HFFc6 (cell line): ENCODE data around the gene HOXA5. TPM values are rescaled to one million over a fixed set of nuclear protein-coding genes. Genes with fewer than 3 reads are reported as not detected.

Source experiments
- DNase-seq: peaks from one replicate; pipeline ENCODE4 v3.0.0-alpha.2; 2018
- H3K27ac Mint-ChIP-seq: 2 replicates; pipeline ENCODE4 v1.8.0; 2020; ENCODE audit warnings: mild to moderate bottlenecking, mixed read lengths
- H3K27me3 Mint-ChIP-seq: 2 replicates; pipeline ENCODE4 v1.8.0; 2021; ENCODE audit warnings: mild to moderate bottlenecking, moderate library complexity, mixed read lengths; ENCODE audit not compliant: insufficient read depth
- H3K36me3 Mint-ChIP-seq: 2 replicates; pipeline ENCODE4 v1.8.0; 2021; ENCODE audit warnings: low read depth, mixed read lengths
- H3K4me1 Mint-ChIP-seq: 2 replicates; pipeline ENCODE4 v1.8.0; 2020; ENCODE audit warnings: low read depth, mixed read lengths
- H3K4me3 Mint-ChIP-seq: 2 replicates; pipeline ENCODE4 v1.8.0; 2020; ENCODE audit warnings: mild to moderate bottlenecking, moderate library complexity, mixed read lengths
- H3K9me3 Mint-ChIP-seq: 2 replicates; pipeline ENCODE4 v1.8.0; 2020; ENCODE audit warnings: mild to moderate bottlenecking, mixed read lengths
- total RNA-seq, 6 experiments: library from RNA; stranded (reverse); fragmentation: NEBNext Ultra II Directional; extraction: Animal tissue kit (Norgen Biotek cat#: 25700); gene quantifications; 2 replicates in 1 of 6; 3 replicates in 5 of 6; pipeline ENCODE4 v1.2.3, GENCODE V29; 2021
- TF ChIP-seq, protein P1 (sequence below): fragments of 200-600 bp; sonication (generic); IDR thresholded peaks from 2 replicates; pipeline ENCODE4 v1.5.0; 2021; ENCODE audit warnings: antibody characterized with exemption, mild to moderate bottlenecking

The HOXA5 gene
- total RNA-seq, 6 experiments from 2014 or later: 2.0 to 3.8 (median 2.8) TPM

DNA sequence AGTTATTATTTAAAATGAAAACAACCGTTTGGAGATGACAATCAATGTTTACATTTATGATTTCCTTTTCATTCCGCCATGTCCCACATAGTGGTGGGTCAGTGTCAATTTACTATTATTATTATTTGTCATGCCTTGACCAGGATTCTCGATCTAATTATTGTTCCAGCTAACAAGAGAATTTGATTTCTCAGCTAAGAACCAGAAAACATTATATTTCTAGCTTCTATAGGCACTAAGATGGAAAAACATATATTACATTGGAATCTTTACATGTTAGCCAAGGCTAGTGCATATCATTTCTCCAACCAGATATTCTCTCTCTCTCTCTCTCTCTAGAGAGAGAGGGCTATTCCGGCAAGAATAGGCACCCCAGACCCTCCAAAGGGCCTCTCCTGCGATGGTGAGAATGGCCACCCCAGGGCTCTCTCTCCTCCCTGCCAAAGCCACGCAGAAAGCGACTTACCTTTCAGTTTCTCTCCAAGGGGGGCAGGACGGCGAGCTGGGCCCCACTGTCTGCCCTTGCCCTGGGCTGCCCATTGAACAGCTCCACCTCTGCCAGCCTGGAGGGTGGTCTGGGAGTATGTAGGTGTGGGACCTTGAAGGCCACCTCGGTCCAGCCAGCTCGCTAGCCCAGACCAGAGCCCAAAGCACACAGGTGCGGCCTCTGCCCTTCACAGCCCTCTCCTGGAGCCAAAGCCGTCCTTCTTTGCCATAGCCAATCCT is 6.5 kb upstream of the HOXA5 start:
- DNase-seq: no peak
- Mint-ChIP-seq H3K4me1 (peaks cover 57% of the 10 kb centered on the region), H3K36me3 (peaks cover 8% of the 10 kb centered on the region), H3K27ac (peak overlapping the region; percentile 50; the same call in 1 of the 2 replicates), H3K4me3 (peak overlapping the region; percentile 91), H3K9me3 (no peaks in the 10 kb centered on the region), H3K27me3 (peaks cover 3% of the 10 kb centered on the region)
- TF ChIP-seq, protein P1, sequence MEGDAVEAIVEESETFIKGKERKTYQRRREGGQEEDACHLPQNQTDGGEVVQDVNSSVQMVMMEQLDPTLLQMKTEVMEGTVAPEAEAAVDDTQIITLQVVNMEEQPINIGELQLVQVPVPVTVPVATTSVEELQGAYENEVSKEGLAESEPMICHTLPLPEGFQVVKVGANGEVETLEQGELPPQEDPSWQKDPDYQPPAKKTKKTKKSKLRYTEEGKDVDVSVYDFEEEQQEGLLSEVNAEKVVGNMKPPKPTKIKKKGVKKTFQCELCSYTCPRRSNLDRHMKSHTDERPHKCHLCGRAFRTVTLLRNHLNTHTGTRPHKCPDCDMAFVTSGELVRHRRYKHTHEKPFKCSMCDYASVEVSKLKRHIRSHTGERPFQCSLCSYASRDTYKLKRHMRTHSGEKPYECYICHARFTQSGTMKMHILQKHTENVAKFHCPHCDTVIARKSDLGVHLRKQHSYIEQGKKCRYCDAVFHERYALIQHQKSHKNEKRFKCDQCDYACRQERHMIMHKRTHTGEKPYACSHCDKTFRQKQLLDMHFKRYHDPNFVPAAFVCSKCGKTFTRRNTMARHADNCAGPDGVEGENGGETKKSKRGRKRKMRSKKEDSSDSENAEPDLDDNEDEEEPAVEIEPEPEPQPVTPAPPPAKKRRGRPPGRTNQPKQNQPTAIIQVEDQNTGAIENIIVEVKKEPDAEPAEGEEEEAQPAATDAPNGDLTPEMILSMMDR: no peak

DNA sequence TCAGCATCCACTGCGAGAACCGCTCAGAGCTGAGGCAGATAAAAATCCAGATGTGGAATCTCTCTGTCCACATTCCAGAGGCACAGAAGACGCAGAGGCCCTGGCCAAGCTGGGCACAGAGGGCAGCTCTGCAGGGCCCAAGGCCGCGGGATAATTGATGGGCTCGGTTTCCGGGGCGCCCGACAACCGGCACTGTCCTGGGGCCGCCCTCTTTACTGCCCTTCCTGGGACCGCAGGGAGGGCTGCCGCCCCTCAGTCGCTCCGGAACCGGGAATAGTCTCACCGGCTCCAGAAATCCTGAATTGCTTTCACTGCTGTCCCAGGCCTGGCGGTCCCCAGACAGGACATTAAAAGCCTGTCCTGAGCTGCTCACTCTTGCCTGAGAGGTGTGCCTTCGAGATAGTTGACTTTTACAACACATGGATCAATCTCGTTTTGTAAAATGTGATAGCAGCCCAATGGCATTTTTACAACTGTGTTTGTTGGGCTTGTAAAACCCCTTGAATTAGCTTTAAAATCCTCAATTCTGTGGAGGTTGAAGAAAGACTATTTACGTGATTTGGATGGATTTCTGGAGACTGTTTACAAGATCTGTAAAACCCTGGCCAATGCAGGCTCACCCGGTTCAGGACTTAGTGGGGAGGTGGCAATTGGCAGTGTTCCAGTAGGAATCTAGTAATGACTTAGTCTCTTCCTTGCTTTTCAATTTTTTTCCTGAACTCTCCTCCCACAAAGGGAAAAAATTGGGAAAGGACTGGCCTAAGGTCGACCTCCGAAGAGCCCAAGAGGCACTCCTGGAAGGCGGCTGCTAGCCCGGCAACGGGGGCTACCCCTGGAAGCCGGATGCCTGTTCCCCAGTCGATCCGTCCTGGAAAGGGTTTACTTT is 5.5 kb upstream of the HOXA5 start:
- no peak for DNase-seq
- Mint-ChIP-seq H3K9me3 (no peaks in the 10 kb centered on the region), H3K4me3 (peak overlapping the region; percentile 91), H3K4me1 (peaks cover 47% of the 10 kb centered on the region), H3K27me3 (peaks cover 3% of the 10 kb centered on the region), H3K36me3 (0 out of 2 replicates have a peak, but pooled peaks cover 4% of the 10 kb centered on the region), H3K27ac (peak overlapping the region; percentile 68)
- TF ChIP-seq, protein P1: no peak

DNA sequence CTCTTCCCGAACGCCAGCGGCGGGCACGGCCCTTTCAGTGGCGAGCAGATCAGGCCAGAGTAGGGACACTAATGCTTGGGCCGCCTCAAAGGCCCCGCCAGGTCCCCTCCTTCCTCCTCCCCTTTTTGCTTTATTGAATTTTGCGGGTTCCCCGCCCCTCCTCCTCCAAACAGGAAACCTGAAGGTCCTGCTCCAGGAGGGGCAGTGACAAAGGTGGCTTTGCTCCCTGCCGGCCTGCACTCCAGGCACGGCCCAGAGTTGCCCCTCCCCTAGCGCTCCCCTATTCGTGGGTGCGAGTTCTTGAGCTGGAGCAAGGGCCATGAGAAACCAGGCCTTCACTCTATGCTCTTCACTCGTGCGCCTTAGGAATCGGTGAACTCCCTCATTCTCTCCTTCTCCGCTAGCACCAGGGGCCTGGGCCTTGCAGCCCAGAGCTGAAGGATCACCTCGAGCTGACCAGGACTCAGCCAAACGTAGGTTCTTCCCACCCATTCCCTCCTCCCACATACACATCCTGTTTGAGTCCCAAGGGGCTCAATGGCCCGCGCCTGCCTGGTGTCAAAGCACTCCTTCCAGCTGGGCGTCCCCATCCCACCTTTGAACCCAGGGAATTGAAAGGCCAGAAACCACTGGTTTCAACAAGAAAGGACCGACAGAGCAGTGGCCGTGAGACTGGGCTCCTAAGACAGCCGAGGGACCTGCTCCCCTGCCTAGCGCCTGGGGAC is 4.7 kb upstream of the HOXA5 start:
- H3K9me3 Mint-ChIP-seq: no peaks in the 10 kb centered on the region
- TF ChIP-seq, protein P1: no peak
- peak overlapping the region; percentile 91 for H3K4me3 Mint-ChIP-seq
- H3K36me3 Mint-ChIP-seq: 0 out of 2 replicates have a peak, but pooled peaks cover 4% of the 10 kb centered on the region
- H3K4me1 Mint-ChIP-seq: peaks cover 39% of the 10 kb centered on the region
- H3K27ac Mint-ChIP-seq: peak overlapping the region; percentile 68
- H3K27me3 Mint-ChIP-seq: no peaks in the 10 kb centered on the region; the same call in 1 of the 2 replicates
- DNase-seq: no peak

DNA sequence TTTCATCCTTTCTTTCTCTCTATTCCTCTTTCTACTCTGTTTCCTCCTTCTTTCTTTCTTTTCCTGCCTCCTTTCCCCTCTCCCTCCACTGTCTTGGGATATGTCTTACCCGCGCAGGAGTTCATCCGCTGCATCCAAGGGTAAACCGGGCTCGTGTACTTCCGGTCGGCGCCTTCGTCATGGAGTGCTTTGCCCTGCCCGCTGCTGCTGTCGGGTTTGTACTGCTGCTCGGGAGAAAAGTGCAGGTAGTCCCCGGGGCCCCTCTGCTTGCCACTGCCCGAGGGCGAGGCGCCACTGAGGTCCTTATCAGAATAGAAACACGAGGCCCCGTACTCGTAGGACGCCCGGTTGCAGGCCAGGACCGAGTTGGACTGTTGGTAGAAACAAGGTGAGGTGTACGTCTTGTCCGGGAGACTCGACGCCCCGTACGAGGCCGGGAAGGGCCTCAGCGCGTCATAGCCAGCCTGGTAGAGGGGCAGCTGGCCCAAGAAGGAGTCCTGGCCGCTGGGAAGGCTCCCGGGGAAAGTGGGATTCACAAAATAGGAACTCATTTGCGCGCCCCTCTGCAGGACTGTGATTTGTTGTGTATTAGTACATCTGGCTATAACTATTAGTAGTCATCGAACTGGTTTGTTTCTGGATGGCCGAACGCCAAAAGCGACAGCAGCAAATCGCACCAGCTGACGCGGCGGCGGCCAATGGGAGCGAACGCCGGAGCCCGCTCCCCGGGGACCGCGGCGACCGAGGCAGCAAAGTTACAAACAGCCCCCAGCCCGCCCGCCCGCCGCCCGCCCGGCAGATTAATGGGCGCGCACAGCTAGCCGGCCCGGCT is 3.9 kb upstream of the HOXA5 start, which contains the start of gene HOXA6:
Gene HOXA6, minus strand, starts transcription at position 576 of the 832 bp plus-strand sequence. Its CDS starts 25 bp downstream, at position 551.
- Mint-ChIP-seq H3K4me3 (peak within 1 kb of the TSS; percentile 91), H3K27ac (peak within 1 kb of the TSS; percentile 68), H3K9me3 (no peaks in the 10 kb centered on the region), H3K27me3 (no peaks in the 10 kb centered on the region; the same call in 1 of the 2 replicates), H3K4me1 (peaks cover 42% of the 10 kb centered on the region), H3K36me3 (0 out of 2 replicates have a peak, but pooled peaks cover 4% of the 10 kb centered on the region)
- TF ChIP-seq, protein P1: no peak
- DNase-seq: no peak
